Keratinocyte (primary cell): ENCODE data around the gene NRG2. TPM values are rescaled to one million over a fixed set of nuclear protein-coding genes. Genes with fewer than 3 reads are reported as not detected.

Experiments used
- DNase-seq: peaks from one replicate; pipeline ENCODE4 v3.0.0-alpha.2; 2011; ENCODE audit warnings: low read depth, missing footprints, low spot score
- FAIRE-seq: peaks from 2 replicates; lab custom pipeline; 2011; peaks lifted over from hg19 to GRCh38; lab: Jason Lieb, UNC
- H2AFZ ChIP-seq: 2 replicates; pipeline ENCODE4 v1.6.0; 2012; ENCODE audit warnings: low read length, control low read depth, inconsistent platforms; ENCODE audit not compliant: control insufficient read depth
- H3K27ac ChIP-seq: 2 replicates; pipeline ENCODE4 v1.5.1; 2011; ENCODE audit warnings: low read length; ENCODE audit not compliant: control insufficient read depth, insufficient read depth
- H3K27me3 ChIP-seq: 3 replicates; pipeline ENCODE4 v1.6.0; 2011; ENCODE audit warnings: low read length; ENCODE audit not compliant: control insufficient read depth, insufficient read depth; ENCODE audit errors: extremely low read depth
- H3K36me3 ChIP-seq, 2 experiments: 2 replicates in 1 of 2; 3 replicates in 1 of 2; pipeline ENCODE4 v1.5.1; 2011; ENCODE audit warnings: low read length in 2 of 2, mild to moderate bottlenecking in 1 of 2; ENCODE audit not compliant: control insufficient read depth in 2 of 2, insufficient read depth in 2 of 2; ENCODE audit errors: extremely low read depth in 1 of 2
- H3K4me1 ChIP-seq: 3 replicates; pipeline ENCODE4 v1.5.1; 2011; ENCODE audit warnings: low read length; ENCODE audit not compliant: control insufficient read depth, insufficient read depth; ENCODE audit errors: extremely low read depth
- H3K4me2 ChIP-seq: 3 replicates; pipeline ENCODE4 v1.6.0; 2011; ENCODE audit warnings: low read depth, low read length; ENCODE audit not compliant: control insufficient read depth, insufficient read depth; ENCODE audit errors: extremely low read depth
- H3K4me3 ChIP-seq, 3 experiments: fragments of 200-600 bp in 1 of 3; sonication (generic) in 1 of 3; 2 replicates in 2 of 3; 3 replicates in 1 of 3; pipeline ENCODE4 v1.5.1; 2011 to 2016; ENCODE audit warnings: low read length in 3 of 3, mild to moderate bottlenecking in 3 of 3, control low read depth in 2 of 3, inconsistent platforms in 1 of 3, low read depth in 1 of 3, mixed read lengths in 1 of 3, mixed run types in 1 of 3, moderate library complexity in 1 of 3; ENCODE audit not compliant: control insufficient read depth in 2 of 3, insufficient read depth in 2 of 3; ENCODE audit errors: extremely low read depth in 1 of 3
- H3K79me2 ChIP-seq: 2 replicates; pipeline ENCODE4 v1.6.0; 2012; ENCODE audit warnings: low read length; ENCODE audit not compliant: control insufficient read depth, insufficient read depth
- H3K9ac ChIP-seq: 3 replicates; pipeline ENCODE4 v1.6.0; 2011; ENCODE audit warnings: low read length; ENCODE audit not compliant: control insufficient read depth, insufficient read depth; ENCODE audit errors: extremely low read depth
- H3K9me1 ChIP-seq: 3 replicates; pipeline ENCODE4 v1.6.0; 2011; ENCODE audit warnings: low read length; ENCODE audit not compliant: control insufficient read depth, insufficient read depth; ENCODE audit errors: extremely low read depth
- H3K9me3 ChIP-seq: 2 replicates; pipeline ENCODE4 v1.5.1; 2012; ENCODE audit warnings: low read depth, low read length; ENCODE audit not compliant: control insufficient read depth
- H4K20me1 ChIP-seq: 3 replicates; pipeline ENCODE4 v1.6.0; 2011; ENCODE audit warnings: low read length; ENCODE audit not compliant: control insufficient read depth, insufficient read depth; ENCODE audit errors: extremely low read depth
- CTCF ChIP-seq, 3 experiments: IDR thresholded peaks in 1 of 3; conservative IDR thresholded peaks in 1 of 3; optimal IDR thresholded peaks in 1 of 3; 2 replicates in 2 of 3; 3 replicates in 1 of 3; pipeline versions ENCODE3 to v1.5.1; 2011; ENCODE audit warnings: low read length in 3 of 3, mild to moderate bottlenecking in 3 of 3, moderate library complexity in 2 of 3, control low read depth in 1 of 3, inconsistent platforms in 1 of 3; ENCODE audit not compliant: insufficient read depth in 2 of 3; ENCODE audit errors: extremely low read depth in 1 of 3
- EZH2 ChIP-seq: IDR thresholded peaks from one replicate; pipeline ENCODE4 v1.6.1; 2012; ENCODE audit warnings: inconsistent platforms, mild to moderate bottlenecking, low read length, moderate library complexity
- dilution Hi-C: fragments of 300-500 bp; cut with MboI; formaldehyde crosslinking; loops from one replicate; pipeline ENCODE4 v1.7.0; 2020; ENCODE audit warnings: low sequenced_read_pairs; ENCODE audit not compliant: extremely low pct_ligation_motif_present
- polyA plus RNA-seq, 5 experiments: library from polyadenylated mRNA; depleted of rRNA in 3 of 5; stranded (reverse) in 3 of 5; stranded (forward) in 1 of 5; unstranded in 1 of 5; fragments of >200 nt; gene quantifications; 1 replicate in 1 of 5; 2 replicates in 3 of 5; 3 replicates in 1 of 5; pipeline versions ENCODE4 v1.2.1 to v1.2.3, GENCODE V29; 2011 to 2012; ENCODE audit warnings: missing spikeins in 2 of 5, low read depth in 1 of 5, low replicate concordance in 1 of 5

The NRG2 gene
- polyA plus RNA-seq, 1 donor (not counting 4 experiments of a cell fraction or from before 2014, with no cell fraction given): 0.13 TPM

GRCh38 chr5:139820130-139820529, 223.0 kb downstream of the NRG2 start:
- Histone ChIP-seq H3K27me3 (peaks cover 3% of the 10 kb centered on the region), H3K4me3 (no peak overlapping the region), H3K4me1 (no peaks in the 10 kb centered on the region), H3K4me2 (no peak overlapping the region), H3K9ac (no peak overlapping the region), H4K20me1 (no peaks in the 10 kb centered on the region), H3K27ac (no peak overlapping the region), H3K9me1 (no peaks in the 10 kb centered on the region), H2AFZ (no peak overlapping the region), H3K79me2 (no peaks in the 10 kb centered on the region), H3K36me3 (no peaks in the 10 kb centered on the region), H3K9me3 (no peaks in the 10 kb centered on the region)
- FAIRE-seq (no peak), DNase-seq (no peak)
- no peak for TF ChIP-seq CTCF (optimal IDR thresholded peaks at IDR 0.05 in 1 of 3, IDR thresholded peaks at IDR 0.05 in 1 of 3, conservative IDR thresholded peaks at IDR 0.05 in 1 of 3; ENCODE audit: extremely low read depth in 1 of 3, insufficient read depth in 2 of 3, low read length in 3 of 3)
- TF ChIP-seq EZH2: no peak
- dilution Hi-C loops: no loop called here

GRCh38 chr5:139817970-139818369, 225.1 kb downstream of the NRG2 start:
- no peak for FAIRE-seq

More at GRCh38 chr5:139817970-139818369, 225.1 kb downstream of the NRG2 start:
- DNase-seq: no peak
- dilution Hi-C loops: no loop called here
- H3K4me3 ChIP-seq: no peak overlapping the region
- no peak overlapping the region for H3K9ac ChIP-seq
- H3K27me3 ChIP-seq: peaks cover 3% of the 10 kb centered on the region
- no peak for TF ChIP-seq CTCF (optimal IDR thresholded peaks at IDR 0.05 in 1 of 3, IDR thresholded peaks at IDR 0.05 in 1 of 3, conservative IDR thresholded peaks at IDR 0.05 in 1 of 3; ENCODE audit: extremely low read depth in 1 of 3, insufficient read depth in 2 of 3, low read length in 3 of 3)
- TF ChIP-seq EZH2: no peak
- no peak overlapping the region for H2AFZ ChIP-seq
- no peaks in the 10 kb centered on the region for H3K9me1 ChIP-seq
- no peaks in the 10 kb centered on the region for H4K20me1 ChIP-seq
- H3K36me3 ChIP-seq: no peaks in the 10 kb centered on the region
- H3K9me3 ChIP-seq: no peaks in the 10 kb centered on the region
- no peaks in the 10 kb centered on the region for H3K4me1 ChIP-seq
- no peaks in the 10 kb centered on the region for H3K79me2 ChIP-seq
- no peak overlapping the region for H3K4me2 ChIP-seq
- H3K27ac ChIP-seq: no peak overlapping the region
